K562 (cell line): ENCODE measurements around the gene GNG7. TPM values are rescaled to one million over a fixed set of nuclear protein-coding genes. Genes with fewer than 3 reads are reported as not detected.

Experiments used
- ATAC-seq: fragments of 200-7000 bp; cut with Tn5 transposase; 3 replicates; pipeline ENCODE4 v1.9.1; 2020; ENCODE audit warnings: moderate library complexity
- BruUV-seq: library from RNA; stranded (reverse); fragments of 400-500 nt; replicated peaks from 2 replicates; lab custom pipeline; 2021; lab: Mats Ljungman, UMichigan
- CTCF ChIA-PET: fragments of 300-600 bp; formaldehyde crosslinking; extraction: SDS; loops from one replicate; lab custom pipeline; 2021; ENCODE audit warnings: low intra/inter-chr PET ratio; lab: Yijun Ruan, JAX
- POLR2A ChIA-PET: fragments of 300-600, 350-650 bp; sonication (Branson Sonifier 250); formaldehyde crosslinking; extraction: SDS; loops from one replicate; lab custom pipeline; 2021; ENCODE audit warnings: antibody characterized with exemption, inconsistent platforms; lab: Yijun Ruan, JAX
- DNase-seq, 4 experiments: peaks; one replicate each; pipeline versions ENCODE4 v3.0.0 to v3.0.0-alpha.2; 2011 to 2018; ENCODE audit warnings: low spot score in 3 of 4, mixed read lengths in 3 of 4; ENCODE audit errors: extremely low read depth in 1 of 4
- FAIRE-seq: peaks from 2 replicates; lab custom pipeline; 2011; peaks lifted over from hg19 to GRCh38; lab: Jason Lieb, UNC
- H2AFZ ChIP-seq: 2 replicates; pipeline ENCODE4 v1.6.0; 2011; ENCODE audit warnings: low read depth, low read length, control low read depth, inconsistent platforms
- H3K27ac ChIP-seq: fragments of 200-600 bp; 3 replicates; pipeline ENCODE4 v1.8.0; 2011; ENCODE audit warnings: low read depth, mild to moderate bottlenecking, control low read depth, inconsistent platforms, low read length, moderate library complexity, mixed read lengths; ENCODE audit errors: extremely low read depth
- H3K27me3 ChIP-seq, 2 experiments: fragments of 300-600 bp in 1 of 2; 2 replicates in 1 of 2; 3 replicates in 1 of 2; pipeline versions ENCODE4 v1.6.0 to v1.8.0; 2011; ENCODE audit warnings: inconsistent platforms in 2 of 2, low read length in 2 of 2, mild to moderate bottlenecking in 1 of 2, mixed read lengths in 1 of 2, moderate library complexity in 1 of 2; ENCODE audit not compliant: control insufficient read depth in 2 of 2, insufficient read depth in 2 of 2
- H3K36me3 ChIP-seq: fragments of 300-600 bp; 3 replicates; pipeline ENCODE4 v1.8.0; 2011; ENCODE audit warnings: mild to moderate bottlenecking, low read length, inconsistent platforms; ENCODE audit not compliant: control insufficient read depth, insufficient read depth
- H3K4me1 ChIP-seq, 2 experiments: fragments of 200-600 bp in 1 of 2; replicated peaks in 1 of 2; 2 replicates in 1 of 2; 3 replicates in 1 of 2; pipeline versions ENCODE4 v1.5.1 to v1.8.0; 2011; ENCODE audit warnings: inconsistent platforms in 2 of 2, low read length in 2 of 2, mild to moderate bottlenecking in 1 of 2, mixed read lengths in 1 of 2, moderate library complexity in 1 of 2; ENCODE audit not compliant: control insufficient read depth in 2 of 2, insufficient read depth in 2 of 2
- H3K4me2 ChIP-seq: 2 replicates; pipeline ENCODE4 v1.6.1; 2011; ENCODE audit warnings: low read length, control low read depth, inconsistent platforms, mixed read lengths; ENCODE audit not compliant: insufficient read depth
- H3K4me3 ChIP-seq: fragments of 200-600 bp; sonication (generic), shearing (Covaris generic); 2 replicates; pipeline ENCODE4 v1.5.1; 2016; ENCODE audit warnings: control low read depth, inconsistent platforms
- H3K79me2 ChIP-seq: fragments of 200-600 bp; 3 replicates; pipeline ENCODE4 v1.8.0; 2011; ENCODE audit warnings: low read length, inconsistent platforms; ENCODE audit not compliant: control insufficient read depth, insufficient read depth
- H3K9ac ChIP-seq, 2 experiments: 2 replicates each; pipeline versions ENCODE4 v1.6.0 to v1.6.1; 2011; ENCODE audit warnings: low read depth in 2 of 2, low read length in 2 of 2, control low read depth in 1 of 2, inconsistent platforms in 1 of 2, mild to moderate bottlenecking in 1 of 2, mixed read lengths in 1 of 2; ENCODE audit not compliant: insufficient read depth in 1 of 2
- H3K9me1 ChIP-seq: one replicate; pipeline ENCODE4 v1.6.0; 2011; ENCODE audit warnings: inconsistent platforms, mild to moderate bottlenecking, low read length, moderate library complexity; ENCODE audit not compliant: control insufficient read depth, insufficient read depth
- H3K9me3 ChIP-seq: replicated peaks from 2 replicates; pipeline ENCODE4 v1.5.1; 2011; ENCODE audit warnings: low read depth, low read length, inconsistent platforms; ENCODE audit not compliant: control insufficient read depth, insufficient read depth
- H4K20me1 ChIP-seq: replicated peaks from 2 replicates; pipeline ENCODE4 v1.6.1; 2011; ENCODE audit warnings: low read length, inconsistent platforms, mixed read lengths; ENCODE audit not compliant: control insufficient read depth, insufficient read depth
- EWSR1 ChIP-seq: fragments of 450-650 bp; IDR thresholded peaks from 2 replicates; pipeline ENCODE4 v1.6.1; 2018; ENCODE audit warnings: borderline replicate concordance, mild to moderate bottlenecking, low read depth, moderate library complexity; ENCODE audit not compliant: partially characterized antibody
- IRF2 ChIP-seq: sonication (generic); formaldehyde crosslinking; IDR thresholded peaks from 2 replicates; pipeline ENCODE4 v1.8.1; 2022; ENCODE audit warnings: mild to moderate bottlenecking, missing genetic modification reagents
- MBD1 ChIP-seq: fragments of 250-450 bp; sonication (Bioruptor Pico); IDR thresholded peaks from 2 replicates; pipeline ENCODE4 v1.8.0; 2022; ENCODE audit warnings: inconsistent platforms
- TAF9B ChIP-seq: fragments of 450-650 bp; IDR thresholded peaks from 2 replicates; pipeline ENCODE4 v1.6.1; 2018; ENCODE audit warnings: mild to moderate bottlenecking; ENCODE audit not compliant: partially characterized antibody
- XRCC5 ChIP-seq: fragments of 200-400 bp; formaldehyde crosslinking; IDR thresholded peaks from 2 replicates; pipeline ENCODE4 v1.6.1; 2017; ENCODE audit warnings: low read depth, mild to moderate bottlenecking, low read length
- ZNF324 ChIP-seq: fragments of 250-450 bp; sonication (Bioruptor Pico); IDR thresholded peaks from 2 replicates; pipeline ENCODE4 v1.4.0; 2020; ENCODE audit warnings: mild to moderate bottlenecking
- ZNF384 ChIP-seq: IDR thresholded peaks from 2 replicates; pipeline ENCODE4 v1.6.1; 2012; ENCODE audit warnings: low read depth, low read length, improper control_type of control experiment
- ZNF592 ChIP-seq: fragments of 450-650 bp; IDR thresholded peaks from 2 replicates; pipeline ENCODE4 v1.6.1; 2017; ENCODE audit warnings: antibody characterized with exemption, mild to moderate bottlenecking
- WGBS: fragments of 100-300 bp; shearing (Covaris generic); methylation state at CpG from one replicate; pipeline ENCODE4 v1.1.6; 2016; ENCODE audit warnings: low coverage, mixed read lengths; ENCODE audit not compliant: insufficient coverage; ENCODE audit errors: missing lambda C conversion rate; 5-methylcytosine and 5-hydroxymethylcytosine counted together
- in situ Hi-C: fragments of 300-500 bp; cut with MboI; formaldehyde crosslinking; loops from 4 replicates; pipeline ENCODE4 v1.15.0; 2018; ENCODE audit warnings: inconsistent platforms, mixed read lengths
- intact Hi-C: fragments of 100-400 bp; cut with micrococcal nuclease; formaldehyde crosslinking; loops from 2 replicates; pipeline ENCODE4 v1.14.2; 2022
- polyA plus RNA-seq, 8 experiments: library from polyadenylated mRNA; depleted of rRNA in 4 of 8; stranded (reverse) in 5 of 8; unstranded in 3 of 8; fragments of >200 nt; fragmentation: Nextera tagmentation in 2 of 8; fragmentation: Illumina TruSeq in 1 of 8; extraction: Ambion mirVana in 2 of 8; extraction: Trizol in 1 of 8; gene quantifications; 2 replicates each; pipeline versions ENCODE4 v1.2.1 to v1.2.3, GENCODE V29; 2011 to 2014; ENCODE audit warnings: inconsistent platforms in 1 of 8, missing spikeins in 1 of 8
- total RNA-seq, 7 experiments: library from RNA; depleted of rRNA in 6 of 7; stranded (reverse); fragments of >200 nt in 6 of 7; fragmentation: Illumina TruSeq in 2 of 7; extraction: Trizol in 2 of 7; gene quantifications; 2 replicates each; pipeline versions ENCODE4 v1.2.1 to v1.2.3, GENCODE V29; 2011 to 2021; ENCODE audit warnings: low replicate concordance in 1 of 7
- TF ChIP-seq, protein P1 (sequence below): sonication (generic); formaldehyde crosslinking; IDR thresholded peaks from 2 replicates; pipeline ENCODE4 v1.9.0; 2022; ENCODE audit warnings: mild to moderate bottlenecking, missing genetic modification reagents

Gene GNG7
- total and polyA plus RNA-seq, 9 of the 15 experiments (the other 6 are each of a cell fraction or from before 2014, with no cell fraction given) = 0.01 to 0.20 (median 0.06) TPM; not detected in 1

DNA sequence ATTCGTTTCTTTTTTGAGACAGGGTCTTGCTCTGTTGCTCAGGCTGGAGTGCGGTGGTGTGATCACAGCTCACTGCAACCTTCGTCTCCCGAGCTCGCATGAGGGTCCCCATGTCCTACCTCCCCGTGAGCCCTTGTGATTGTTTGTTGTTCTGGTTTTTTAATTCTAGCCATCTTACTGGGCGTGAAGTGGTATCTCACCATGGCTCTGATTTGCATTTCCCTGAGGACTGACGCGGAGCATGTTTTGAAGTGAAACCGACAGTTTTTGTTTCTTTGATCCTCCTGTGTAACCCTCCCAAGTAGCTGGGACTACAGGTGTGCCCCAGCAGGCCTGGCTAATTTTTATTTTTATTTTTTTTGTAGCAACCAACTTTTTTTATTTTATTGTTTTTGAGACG lies 21.7 kb downstream of the GNG7 start:
- FAIRE-seq (no peak), ATAC-seq (no peak), DNase-seq (no peak)
- Histone ChIP-seq H3K4me2 (no peak overlapping the region), H3K9me3 (no peaks in the 10 kb centered on the region; the same call in 1 of the 2 replicates), H3K27me3 (peaks cover 22 to 77% of the 10 kb centered on the region in 2 experiments), H3K9me1 (no peaks in the 10 kb centered on the region), H3K27ac (no peak overlapping the region), H2AFZ (no peak overlapping the region), H3K4me3 (no peak overlapping the region), H3K79me2 (no peaks in the 10 kb centered on the region), H4K20me1 (no peaks in the 10 kb centered on the region), H3K4me1 (peaks cover 0 to 7% of the 10 kb centered on the region in 2 experiments; a peak in 1 of 5 replicates), H3K36me3 (no peaks in the 10 kb centered on the region), H3K9ac (no peak overlapping the region)
- no peak for TF ChIP-seq ZNF384
- no peak for TF ChIP-seq ZNF324 (CRISPR knock-in tag)
- TF ChIP-seq EWSR1 = no peak
- no peak for TF ChIP-seq MBD1 (CRISPR knock-in tag)
- no peak for TF ChIP-seq IRF2 (CRISPR knock-in tag)
- TF ChIP-seq TAF9B = no peak
- no peak for TF ChIP-seq XRCC5
- no peak for TF ChIP-seq ZNF592
- TF ChIP-seq, protein P1, sequence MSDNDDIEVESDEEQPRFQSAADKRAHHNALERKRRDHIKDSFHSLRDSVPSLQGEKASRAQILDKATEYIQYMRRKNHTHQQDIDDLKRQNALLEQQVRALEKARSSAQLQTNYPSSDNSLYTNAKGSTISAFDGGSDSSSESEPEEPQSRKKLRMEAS = no peak
- intact Hi-C loops (no loop called here), in situ Hi-C loops (no loop called here)
- 7% methylated on average over 11 of the region's 11 CpGs for WGBS
- no TSS peak for BruUV-seq
- ChIA-PET CTCF (no interaction called here), POLR2A (interaction anchor here (0.7 to 2.2 kb wide), 2 partner anchors 8 to 160 kb away, joined by 3 to 7 read pairs; no protein-coding TSS in a partner anchor)
